Heart left ventricle (tissue), 16 donors: ENCODE data around the gene CNTNAP4. TPM values are rescaled to one million over a fixed set of nuclear protein-coding genes. Genes with fewer than 3 reads are reported as not detected.

Experiments used
- ATAC-seq, 4 donors: fragments of 200-7000 bp; cut with Tn5 transposase; one replicate each; pipeline ENCODE4 v1.9.1; 2020 to 2022; ENCODE audit warnings: moderate library complexity in 4 of 4, mild to moderate bottlenecking in 3 of 4, moderate number of reproducible peaks in 1 of 4
- DNase-seq, 5 donors: peaks; one replicate each; pipeline ENCODE4 v3.0.0-alpha.2; 2020
- H3K27ac ChIP-seq, 12 donors: fragments of 200-600 bp; sonication (generic) in 4 of 12; one replicate each; pipeline versions ENCODE4 v1.5.0 to v1.8.0; 2016 to 2022; ENCODE audit warnings: mild to moderate bottlenecking in 2 of 12
- H3K27me3 ChIP-seq, 9 donors: fragments of 200-600 bp; sonication (generic) in 2 of 9; one replicate each; pipeline versions ENCODE4 v1.5.1 to v1.8.0; 2016 to 2022; ENCODE audit warnings: mild to moderate bottlenecking in 3 of 9
- H3K36me3 ChIP-seq, 9 donors: fragments of 200-600 bp; sonication (generic) in 2 of 9; one replicate each; pipeline versions ENCODE4 v1.5.0 to v1.8.0; 2018 to 2022; ENCODE audit warnings: mild to moderate bottlenecking in 2 of 9
- H3K4me1 ChIP-seq, 12 donors: fragments of 200-600 bp; sonication (generic) in 4 of 12; one replicate each; pipeline versions ENCODE4 v1.5.0 to v1.8.0; 2016 to 2022; ENCODE audit warnings: mild to moderate bottlenecking in 3 of 12
- H3K4me3 ChIP-seq, 12 donors: fragments of 200-600 bp; sonication (generic) in 4 of 12; one replicate each; pipeline versions ENCODE4 v1.5.0 to v1.8.0; 2017 to 2022; ENCODE audit warnings: mild to moderate bottlenecking in 9 of 12, moderate library complexity in 4 of 12
- H3K9me3 ChIP-seq, 12 donors: fragments of 200-600 bp; sonication (generic) in 4 of 12; one replicate each; pipeline versions ENCODE4 v1.5.0 to v1.8.0; 2016 to 2022; ENCODE audit warnings: mild to moderate bottlenecking in 1 of 12
- CTCF ChIP-seq, 12 donors: fragments of 200-600 bp; sonication (generic) in 4 of 12; IDR thresholded peaks; one replicate each; pipeline versions ENCODE4 v1.5.0 to v1.8.0; 2018 to 2022; ENCODE audit warnings: antibody characterized with exemption in 12 of 12, mild to moderate bottlenecking in 5 of 12
- POLR2A ChIP-seq, 2 donors: fragments of 450-650 bp; IDR thresholded peaks; one replicate each; pipeline ENCODE4 v1.6.1; 2017; ENCODE audit warnings: antibody characterized with exemption in 2 of 2, mild to moderate bottlenecking in 2 of 2, moderate library complexity in 2 of 2
- whole genome bisulfite sequencing, 4 donors: extraction: QIAGEN DNeasy Blood & Tissue Kit in 2 of 4; methylation state at CpG; one replicate each; pipeline versions ENCODE4 v1.1.5 to v1.1.7; 2013 to 2018; 5-methylcytosine and 5-hydroxymethylcytosine counted together
- intact Hi-C, 10 donors: fragments of 100-400 bp; cut with DNase I; formaldehyde crosslinking; loops; one replicate each; pipeline versions ENCODE4 v1.11.1 to v1.14.2; 2022
- polyA plus RNA-seq, 2 donors: library from polyadenylated mRNA; stranded (reverse); fragments of 200-250 nt; gene quantifications; one replicate each; pipeline ENCODE4 v1.2.3, GENCODE V29; 2013
- total RNA-seq, 9 donors: library from RNA; depleted of rRNA in 2 of 9; stranded (reverse); fragments of >200 nt in 2 of 9; fragmentation: NEBNext Ultra II Directional in 3 of 9; extraction: Animal tissue kit (Norgen Biotek cat#: 25700) in 3 of 9; gene quantifications; one replicate each; pipeline versions ENCODE4 v1.1.0 to v1.2.4, GENCODE V29; 2016 to 2023
- donor health status: ischemic (EF 13 %, LVEDD 7.1; RV severe dilation, severe dysfunction).
- donor health status: healthy with polysubstance abuse.
- donor health status: DM: no; HTN: yes; CAD: no.
- donor health status: DM: no; HTN: no; CAD: no.
- donor health status: ischemic (EF 25% LVEDD 6.9; RV normal size, moderate dysfunction).
- donor health status: ischemic (EF 25% LVEDD 5.7; RV mildly dilated, moderate dysfunction).
- donor health status: healthy.
- donor health status: DM: yes; HTN: yes; CAD: no.
- donor health status: ischemic (EF 35%, LVEDD 5.7; RV mildly dilated, moderate dysfunction).
- donor health status: nonischemic (EF 11% LVEDD 7.7; RV severe dilation, severe dysfunction).
- donor health status: DM: yes; HTN: yes; CAD: no.
- donor health status: PGD.
- donor health status: ischemic (EF 29% LVEDD 5.4; RV normal size, mild dysfunction).
- donor health status: nonischemic (EF 23%, LVEDD 6.1; RV moderate dilation, normal function).

The CNTNAP4 gene
- total and polyA plus RNA-seq, 11 donors = not detected

DNA sequence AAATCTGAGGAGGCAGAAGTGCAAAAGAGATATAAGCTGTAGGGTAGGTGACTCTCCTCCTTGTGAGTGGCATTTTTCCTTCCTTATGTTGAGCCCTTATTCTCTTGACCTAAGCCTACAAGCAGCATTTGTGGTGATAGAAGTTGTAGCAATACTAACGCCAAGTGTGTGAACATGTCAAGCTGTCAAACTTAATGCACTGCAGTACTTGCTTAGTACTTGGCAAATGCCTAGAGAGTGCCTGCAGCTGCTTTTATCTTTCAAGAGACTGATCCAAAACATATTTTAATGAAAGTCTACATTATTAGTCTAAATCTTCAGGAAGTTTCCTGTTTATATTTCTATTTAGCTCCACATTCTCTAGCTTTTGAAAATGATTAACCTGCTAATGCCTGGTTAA, 83.2 kb downstream of the CNTNAP4 start:
- no peaks in the 10 kb centered on the region for H3K4me1 ChIP-seq
- no peak overlapping the region for H3K4me3 ChIP-seq
- no peak overlapping the region for H3K27ac ChIP-seq
- no peak for TF ChIP-seq CTCF (IDR thresholded peaks at IDR 0.05)
- H3K36me3 ChIP-seq = no peaks in the 10 kb centered on the region
- no peak for DNase-seq
- H3K27me3 ChIP-seq = no peaks in the 10 kb centered on the region
- intact Hi-C loops = no loop called here
- WGBS, 4 donors = 12 to 33% (median 28%) methylated on average over 1 of the region's 1 CpG
- no peak for ATAC-seq
- H3K9me3 ChIP-seq = peaks cover 0 to 7% (median 0%) of the 10 kb centered on the region in 12 donors

GRCh38 chr16:76370344-76370743, 93.1 kb downstream of the CNTNAP4 start:
- Histone ChIP-seq H3K9me3 (peaks cover 0 to 2% (median 0%) of the 10 kb centered on the region in 12 donors), H3K27ac (no peak overlapping the region), H3K4me1 (no peaks in the 10 kb centered on the region), H3K27me3 (no peaks in the 10 kb centered on the region), H3K36me3 (no peaks in the 10 kb centered on the region), H3K4me3 (no peak overlapping the region)
- DNase-seq (no peak), ATAC-seq (no peak)
- WGBS, 4 donors = 16 to 25% (median 20%) methylated on average over 4 of the region's 4 CpGs
- no peak for TF ChIP-seq POLR2A (IDR thresholded peaks at IDR 0.05)
- intact Hi-C loops = no loop called here

GRCh38 chr16:76371441-76371840, 94.2 kb downstream of the CNTNAP4 start:
- H3K9me3 ChIP-seq = no peaks in the 10 kb centered on the region

DNA sequence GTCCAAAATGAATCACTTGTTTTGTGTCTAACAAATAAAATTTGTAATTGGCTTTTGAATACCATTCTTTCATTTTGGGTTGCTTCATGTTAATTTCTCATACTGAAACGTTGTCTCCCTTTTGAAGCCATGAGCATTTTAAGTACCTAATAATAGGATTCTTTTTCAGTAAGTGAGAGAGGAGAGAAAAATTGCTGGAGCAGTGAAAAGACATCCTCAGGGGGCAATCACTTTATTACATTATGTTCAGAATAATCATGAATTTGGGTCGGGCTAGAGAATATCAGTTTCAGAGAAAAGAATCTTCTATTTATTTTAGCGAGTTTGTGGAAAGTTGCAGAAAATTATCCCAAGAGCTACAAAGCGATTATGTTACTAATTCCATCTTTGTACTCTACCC, 96.8 kb downstream of the CNTNAP4 start:
- WGBS, 4 donors = 69 to 77% (median 76%) methylated on average over 4 of the region's 4 CpGs
- Histone ChIP-seq H3K4me1 (no peaks in the 10 kb centered on the region), H3K4me3 (no peak overlapping the region), H3K36me3 (no peaks in the 10 kb centered on the region), H3K9me3 (no peaks in the 10 kb centered on the region), H3K27me3 (no peaks in the 10 kb centered on the region), H3K27ac (no peak overlapping the region)
- DNase-seq (no peak), ATAC-seq (no peak)
- TF ChIP-seq CTCF (IDR thresholded peaks at IDR 0.05) (no peak), POLR2A (IDR thresholded peaks at IDR 0.05) (no peak)
- intact Hi-C loops = no loop called here

More at GRCh38 chr16:76371441-76371840, 94.2 kb downstream of the CNTNAP4 start:
- intact Hi-C loops = no loop called here
- DNase-seq = no peak
- 82 to 89% (median 87%) methylated on average over 3 of the region's 3 CpGs for WGBS, 4 donors
- Histone ChIP-seq H3K4me3 (no peak overlapping the region), H3K4me1 (no peaks in the 10 kb centered on the region), H3K27me3 (no peaks in the 10 kb centered on the region), H3K27ac (no peak overlapping the region), H3K36me3 (no peaks in the 10 kb centered on the region)
- TF ChIP-seq CTCF (IDR thresholded peaks at IDR 0.05) = no peak
- TF ChIP-seq POLR2A (IDR thresholded peaks at IDR 0.05) = no peak
- ATAC-seq = no peak

GRCh38 chr16:76376988-76377387, 99.8 kb downstream of the CNTNAP4 start:
- no peak for ATAC-seq
- WGBS, 4 donors = 84 to 96% (median 91%) methylated on average over 2 of the region's 2 CpGs
- H3K9me3 ChIP-seq = no peaks in the 10 kb centered on the region
- H3K36me3 ChIP-seq = no peaks in the 10 kb centered on the region
- H3K4me1 ChIP-seq = no peaks in the 10 kb centered on the region
- no peaks in the 10 kb centered on the region for H3K27me3 ChIP-seq
- H3K4me3 ChIP-seq = no peak overlapping the region
- no peak for DNase-seq
- intact Hi-C loops = no loop called here
- H3K27ac ChIP-seq = no peak overlapping the region
- TF ChIP-seq POLR2A (IDR thresholded peaks at IDR 0.05) (no peak), CTCF (IDR thresholded peaks at IDR 0.05) (no peak)
